ENCODE data around the gene F11R. TPM values are rescaled to one million over a fixed set of nuclear protein-coding genes. Genes with fewer than 3 reads are reported as not detected.
"Not testable (repeated sequence)": the region's sequence is repeated elsewhere in the genome, so short reads cannot be mapped to it uniquely, and the experiment has no call there.

F11R gene
- total and polyA plus RNA-seq, 4 donors, result 2.4 to 26.0 (median 14.9) TPM

DNA sequence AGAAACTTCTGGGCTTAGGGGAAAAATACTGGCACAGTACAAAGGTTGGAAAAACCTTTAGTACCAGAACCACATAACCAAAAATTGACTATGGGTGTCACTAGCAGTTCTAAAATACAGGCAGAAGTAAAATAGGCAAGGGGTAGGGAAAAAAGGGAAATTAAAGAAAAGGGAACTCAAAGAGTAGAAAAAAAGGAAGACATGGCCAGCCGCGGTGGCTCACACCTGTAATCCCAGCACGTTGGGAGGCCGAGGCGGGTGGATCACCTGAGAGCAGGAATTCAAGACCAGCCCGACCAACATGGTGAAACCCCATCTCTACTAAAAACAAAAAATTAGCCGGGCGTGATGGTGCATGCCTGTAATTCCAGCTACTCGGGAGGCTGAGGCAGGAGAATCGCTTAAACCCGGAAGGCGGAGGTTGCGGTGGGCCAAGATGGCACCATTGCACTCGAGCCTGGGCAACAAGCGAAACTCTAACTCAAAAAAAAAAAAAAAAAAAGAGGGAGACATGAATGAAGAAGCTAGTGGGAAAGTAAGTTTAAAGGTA, 1.8 kb downstream of the F11R start:
- ATAC-seq (ENCODE audit: low FRiP score); H3K4me3 ChIP-seq (ENCODE audit: low read length in 2 of 2); DNase-seq; intact Hi-C loops (cut with DNase I); H3K27me3 ChIP-seq (ENCODE audit: control insufficient read depth in 1 of 2, insufficient read depth in 2 of 2, low read length in 1 of 2); H3K27ac ChIP-seq (ENCODE audit: low read depth in 1 of 2, low read length in 2 of 2); H3K9me3 ChIP-seq (ENCODE audit: control insufficient read depth, low read length); H3K4me1 ChIP-seq (ENCODE audit: control insufficient read depth in 1 of 2, insufficient read depth in 2 of 2, low read length in 2 of 2); H3K36me3 ChIP-seq (ENCODE audit: control insufficient read depth in 1 of 2, insufficient read depth in 2 of 2, low read length in 1 of 2): not testable (repeated sequence)
- WGBS, 2 donors, result 90 to 91% methylated on average over 15 of the region's 15 CpGs

DNA sequence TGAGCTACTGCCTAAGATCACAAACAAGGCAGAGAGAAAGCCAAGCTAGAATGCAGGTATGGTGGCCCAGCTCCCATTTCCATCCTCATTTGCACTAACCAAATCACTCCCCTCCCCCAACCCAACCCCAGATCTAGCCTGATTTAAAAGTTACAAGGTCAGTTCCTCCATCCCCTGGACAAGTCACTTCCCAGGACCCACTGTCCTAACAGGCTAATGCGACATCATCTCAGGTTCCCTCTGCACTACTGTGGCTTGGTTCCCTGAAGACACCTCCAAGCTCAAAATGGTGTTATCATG, 2.4 kb downstream of the F11R start:
- no peaks in the 10 kb centered on the region for H3K27me3 ChIP-seq (ENCODE audit: control insufficient read depth in 1 of 2, insufficient read depth in 2 of 2, low read length in 1 of 2)
- intact Hi-C loops (cut with DNase I), result no loop called here
- no peak overlapping the region for H3K4me3 ChIP-seq (ENCODE audit: low read length in 2 of 2)
- no peaks in the 10 kb centered on the region for H3K9me3 ChIP-seq (ENCODE audit: control insufficient read depth, low read length)
- 94 to 96% methylated on average over 1 of the region's 1 CpG for WGBS, 2 donors
- no peak overlapping the region for H3K27ac ChIP-seq (ENCODE audit: low read depth in 1 of 2, low read length in 2 of 2)
- DNase-seq, result no peak
- H3K36me3 ChIP-seq (ENCODE audit: control insufficient read depth in 1 of 2, insufficient read depth in 2 of 2, low read length in 1 of 2), result no peaks in the 10 kb centered on the region
- no peak for ATAC-seq (ENCODE audit: low FRiP score)
- H3K4me1 ChIP-seq (ENCODE audit: control insufficient read depth in 1 of 2, insufficient read depth in 2 of 2, low read length in 2 of 2), result no peaks in the 10 kb centered on the region

DNA sequence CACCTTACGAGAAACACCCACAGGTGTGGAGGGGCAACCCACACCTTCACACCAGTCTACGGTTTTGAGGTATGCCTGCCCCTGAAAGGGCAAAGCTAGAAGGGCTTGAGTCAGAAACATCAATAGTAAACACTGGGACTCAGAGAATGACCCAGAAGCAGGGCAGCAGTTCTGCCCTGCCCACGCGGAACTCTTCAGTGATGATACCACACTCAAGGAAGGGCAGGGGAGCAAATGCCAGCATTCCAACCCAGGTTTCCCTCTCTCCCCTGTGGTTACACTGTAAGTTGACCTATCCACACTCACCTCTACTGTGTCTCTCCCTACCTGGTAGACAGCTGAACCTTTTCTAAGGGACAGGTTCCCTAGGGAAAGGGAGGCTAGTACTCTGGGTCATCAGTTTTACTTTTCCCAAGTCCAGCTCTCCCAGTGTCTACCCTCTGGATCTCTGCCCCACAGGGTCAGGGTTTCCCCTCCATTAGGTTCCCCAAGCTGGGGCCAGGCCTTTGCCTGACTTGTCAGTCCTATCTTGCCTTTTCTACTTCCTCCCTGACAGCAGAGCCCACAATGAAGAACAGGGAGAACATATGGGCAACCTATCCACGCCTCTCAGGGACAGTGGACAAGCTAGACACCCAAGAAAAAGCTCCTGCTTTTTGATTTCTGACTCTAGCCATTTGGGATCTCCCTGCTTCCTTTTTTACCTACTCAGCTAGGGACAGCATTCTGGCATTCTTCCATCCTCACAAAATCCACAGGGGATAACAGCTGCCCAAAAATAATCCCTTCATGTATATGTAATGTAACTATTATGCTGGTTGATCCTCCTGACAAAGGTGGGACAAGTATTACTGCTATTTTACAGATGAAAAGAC, 3.0 kb downstream of the F11R start:
- Histone ChIP-seq H3K36me3 (ENCODE audit: control insufficient read depth in 1 of 2, insufficient read depth in 2 of 2, low read length in 1 of 2) (no peaks in the 10 kb centered on the region), H3K4me1 (ENCODE audit: control insufficient read depth in 1 of 2, insufficient read depth in 2 of 2, low read length in 2 of 2) (no peaks in the 10 kb centered on the region), H3K27me3 (ENCODE audit: control insufficient read depth in 1 of 2, insufficient read depth in 2 of 2, low read length in 1 of 2) (no peaks in the 10 kb centered on the region), H3K4me3 (ENCODE audit: low read length in 2 of 2) (no peak overlapping the region), H3K9me3 (ENCODE audit: control insufficient read depth, low read length) (no peaks in the 10 kb centered on the region), H3K27ac (ENCODE audit: low read depth in 1 of 2, low read length in 2 of 2) (no peak overlapping the region)
- ATAC-seq (ENCODE audit: low FRiP score) (no peak), DNase-seq (no peak)
- 86 to 87% methylated on average over 5 of the region's 5 CpGs for WGBS, 2 donors
- intact Hi-C loops (cut with DNase I), result no loop called here

DNA sequence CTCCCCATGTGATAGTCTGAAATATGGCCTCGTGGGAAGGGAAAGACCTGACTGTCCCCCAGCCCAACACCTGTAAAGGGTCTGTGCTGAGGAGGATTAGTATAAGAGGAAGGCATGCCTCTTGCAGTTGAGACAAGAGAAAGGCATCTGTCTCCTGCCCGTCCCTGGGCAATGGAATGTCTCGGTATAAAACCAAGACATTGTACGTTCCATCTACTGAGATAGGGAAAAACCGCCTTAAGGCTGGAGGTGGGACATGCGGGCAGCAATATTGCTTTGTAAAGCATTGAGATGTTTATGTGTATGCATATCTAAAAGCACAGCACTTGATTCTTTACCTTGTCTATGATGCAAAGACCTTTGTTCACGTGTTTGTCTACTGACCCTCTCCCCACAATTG, 3.8 kb downstream of the F11R start:
- DNase-seq; H3K27me3 ChIP-seq (ENCODE audit: control insufficient read depth in 1 of 2, insufficient read depth in 2 of 2, low read length in 1 of 2); H3K4me1 ChIP-seq (ENCODE audit: control insufficient read depth in 1 of 2, insufficient read depth in 2 of 2, low read length in 2 of 2); ATAC-seq (ENCODE audit: low FRiP score); H3K36me3 ChIP-seq (ENCODE audit: control insufficient read depth in 1 of 2, insufficient read depth in 2 of 2, low read length in 1 of 2); H3K9me3 ChIP-seq (ENCODE audit: control insufficient read depth, low read length); H3K4me3 ChIP-seq (ENCODE audit: low read length in 2 of 2); H3K27ac ChIP-seq (ENCODE audit: low read depth in 1 of 2, low read length in 2 of 2); intact Hi-C loops (cut with DNase I): not testable (repeated sequence)
- 78 to 83% methylated on average over 6 to 7 of the region's 7 CpGs for WGBS, 2 donors

DNA sequence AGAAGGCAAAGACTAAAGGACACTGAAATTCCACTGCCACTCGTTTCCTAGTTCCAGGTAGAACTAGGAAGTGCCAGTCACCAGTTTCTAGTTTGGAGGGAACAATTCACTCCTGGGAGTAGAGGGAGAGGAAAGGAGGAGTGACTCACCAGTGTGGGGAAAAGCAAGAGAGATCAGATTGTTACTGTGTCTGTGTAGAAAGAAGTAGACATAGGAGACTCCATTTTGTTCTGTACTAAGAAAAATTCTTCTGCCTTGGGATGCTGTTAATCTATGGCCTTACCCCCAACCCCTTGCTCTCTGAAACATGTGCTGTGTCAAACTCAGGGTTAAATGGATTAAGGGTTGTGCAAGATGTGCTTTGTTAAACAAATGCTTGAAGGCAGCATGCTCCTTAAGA, 4.3 kb downstream of the F11R start:
- H3K36me3 ChIP-seq (ENCODE audit: control insufficient read depth in 1 of 2, insufficient read depth in 2 of 2, low read length in 1 of 2); H3K4me1 ChIP-seq (ENCODE audit: control insufficient read depth in 1 of 2, insufficient read depth in 2 of 2, low read length in 2 of 2); H3K9me3 ChIP-seq (ENCODE audit: control insufficient read depth, low read length); intact Hi-C loops (cut with DNase I); H3K27me3 ChIP-seq (ENCODE audit: control insufficient read depth in 1 of 2, insufficient read depth in 2 of 2, low read length in 1 of 2); DNase-seq; ATAC-seq (ENCODE audit: low FRiP score); H3K27ac ChIP-seq (ENCODE audit: low read depth in 1 of 2, low read length in 2 of 2); H3K4me3 ChIP-seq (ENCODE audit: low read length in 2 of 2): not testable (repeated sequence)
- WGBS, 2 donors, result 63 to 74% methylated on average over 1 of the region's 1 CpG

DNA sequence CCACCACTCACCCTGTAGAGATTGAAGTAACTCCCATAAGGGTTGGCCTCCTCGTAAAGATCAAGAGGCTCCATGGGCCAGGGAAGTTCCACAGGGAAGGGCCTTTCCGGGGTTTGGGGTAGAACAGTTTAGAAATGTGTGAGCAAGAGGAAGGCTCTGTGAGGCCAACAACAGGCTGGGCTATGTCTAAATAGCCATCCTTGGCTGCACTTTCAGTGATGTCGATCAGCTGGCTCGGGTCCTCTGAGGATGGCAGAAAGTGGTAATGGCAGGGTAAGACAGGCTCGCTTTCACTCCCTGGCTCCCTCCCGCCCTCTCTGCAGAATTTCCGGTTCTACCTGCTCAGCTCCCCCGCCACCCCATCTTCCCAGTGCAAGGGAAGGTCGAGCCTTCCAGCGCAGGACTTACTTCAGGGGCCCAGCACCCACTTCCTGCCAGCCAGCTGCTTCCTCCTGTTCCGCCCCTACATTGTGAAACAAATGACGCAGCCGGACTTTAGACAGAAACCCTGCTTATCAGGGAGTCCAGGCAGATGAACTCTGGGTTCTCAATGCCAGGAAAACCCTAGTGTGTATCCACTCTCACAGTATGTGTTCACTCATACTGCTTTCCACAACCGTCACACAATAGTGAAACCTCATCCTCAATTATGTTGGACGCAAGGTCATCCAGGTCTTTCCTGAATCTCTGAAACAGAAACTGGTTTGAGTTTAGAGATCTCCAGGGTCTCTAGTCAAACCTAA, 7.3 kb downstream of the F11R start:
- WGBS, 2 donors, result 77 to 80% methylated on average over 15 of the region's 15 CpGs
- Histone ChIP-seq H3K4me3 (ENCODE audit: low read length in 2 of 2) (no peak overlapping the region), H3K4me1 (ENCODE audit: control insufficient read depth in 1 of 2, insufficient read depth in 2 of 2, low read length in 2 of 2) (no peaks in the 10 kb centered on the region)

DNA sequence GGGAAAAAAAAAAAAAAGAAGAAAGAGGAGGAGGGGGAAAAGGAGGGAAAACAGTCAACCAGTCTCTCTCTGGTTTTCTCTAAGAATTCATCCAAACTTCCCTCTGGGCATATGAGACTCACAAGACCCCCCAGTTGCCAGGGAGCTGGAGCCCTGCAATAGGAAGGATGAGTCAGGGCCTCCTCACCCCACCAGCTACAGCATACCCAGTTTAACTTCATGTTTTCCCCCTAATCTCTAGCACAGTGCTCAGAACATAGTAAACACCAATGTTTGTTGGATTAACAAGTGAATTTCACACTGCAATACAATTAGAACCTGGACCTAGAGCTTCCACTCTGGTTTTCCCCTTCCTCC, 7.8 kb downstream of the F11R start:
- no peaks in the 10 kb centered on the region for H3K9me3 ChIP-seq (ENCODE audit: control insufficient read depth, low read length)
- intact Hi-C loops (cut with DNase I), result no loop called here
- H3K27me3 ChIP-seq (ENCODE audit: control insufficient read depth in 1 of 2, insufficient read depth in 2 of 2, low read length in 1 of 2), result no peaks in the 10 kb centered on the region
- DNase-seq (no peak), ATAC-seq (ENCODE audit: low FRiP score) (peak; percentile 13)
- no peak overlapping the region for H3K4me3 ChIP-seq (ENCODE audit: low read length in 2 of 2)
- H3K36me3 ChIP-seq (ENCODE audit: control insufficient read depth in 1 of 2, insufficient read depth in 2 of 2, low read length in 1 of 2), result no peaks in the 10 kb centered on the region
- H3K4me1 ChIP-seq (ENCODE audit: control insufficient read depth in 1 of 2, insufficient read depth in 2 of 2, low read length in 2 of 2), result no peaks in the 10 kb centered on the region
- no peak overlapping the region for H3K27ac ChIP-seq (ENCODE audit: low read depth in 1 of 2, low read length in 2 of 2)

More for the DNA sequence above, 7.3 kb downstream of the F11R start:
- no peaks in the 10 kb centered on the region for H3K36me3 ChIP-seq (ENCODE audit: control insufficient read depth in 1 of 2, insufficient read depth in 2 of 2, low read length in 1 of 2)
- DNase-seq (peak; percentile 81 to 88), ATAC-seq (ENCODE audit: low FRiP score) (peak; percentile 91)
- H3K27me3 ChIP-seq (ENCODE audit: control insufficient read depth in 1 of 2, insufficient read depth in 2 of 2, low read length in 1 of 2), result no peaks in the 10 kb centered on the region
- no peaks in the 10 kb centered on the region for H3K9me3 ChIP-seq (ENCODE audit: control insufficient read depth, low read length)
- no peak overlapping the region for H3K27ac ChIP-seq (ENCODE audit: low read depth in 1 of 2, low read length in 2 of 2)
- intact Hi-C loops (cut with DNase I), result no loop called here

DNA sequence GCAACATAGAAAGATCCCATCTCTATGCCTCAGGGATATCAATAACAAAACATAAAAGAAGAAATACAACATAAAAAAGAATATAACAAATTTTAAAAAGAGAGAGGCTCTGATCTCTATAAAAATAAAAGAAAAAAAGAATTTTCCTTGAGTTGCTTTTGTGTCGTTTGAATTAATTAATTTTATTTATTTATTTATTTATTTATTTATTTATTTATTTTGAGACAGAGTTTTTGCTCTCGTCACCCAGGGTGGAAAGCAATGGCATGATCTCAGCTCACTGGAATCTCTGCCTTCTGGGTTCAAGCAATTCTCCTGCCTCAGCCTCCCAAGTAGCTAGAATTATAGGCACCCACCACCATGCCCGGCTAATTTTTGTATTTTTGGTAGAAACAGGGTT, 8.5 kb downstream of the F11R start:
- DNase-seq, result no peak
- no peaks in the 10 kb centered on the region for H3K36me3 ChIP-seq (ENCODE audit: control insufficient read depth in 1 of 2, insufficient read depth in 2 of 2, low read length in 1 of 2)
- H3K9me3 ChIP-seq (ENCODE audit: control insufficient read depth, low read length), result no peaks in the 10 kb centered on the region
- no peaks in the 10 kb centered on the region for H3K27me3 ChIP-seq (ENCODE audit: control insufficient read depth in 1 of 2, insufficient read depth in 2 of 2, low read length in 1 of 2)
- H3K4me3 ChIP-seq (ENCODE audit: low read length in 2 of 2), result no peak overlapping the region
- ATAC-seq (ENCODE audit: low FRiP score), result no peak
- WGBS, 2 donors, result 90 to 92% methylated on average over 3 of the region's 3 CpGs
- H3K27ac ChIP-seq (ENCODE audit: low read depth in 1 of 2, low read length in 2 of 2), result no peak overlapping the region
- H3K4me1 ChIP-seq (ENCODE audit: control insufficient read depth in 1 of 2, insufficient read depth in 2 of 2, low read length in 2 of 2), result no peaks in the 10 kb centered on the region
- intact Hi-C loops (cut with DNase I), result no loop called here

All from aorta (tissue), 5 donors.